ENCODE measurements around the gene PTGR2.
"Not testable (repeated sequence)": the region's sequence is repeated elsewhere in the genome, so short reads cannot be mapped to it uniquely, and the experiment has no call there.

The PTGR2 gene
- total RNA-seq: 0.48 to 0.84 reads per million in 2 donors

GRCh38 chr14:73851567-73852382, at the start of gene PTGR2:
TSS of gene PTGR2 (plus strand) at chr14:73851831. CDS start at chr14:73858863, 7,032 bp downstream.
- DNase-seq: peak; percentile 87

GRCh38 chr14:73802431-73803188, 49.0 kb upstream of the PTGR2 start:
- DNase-seq: no peak

- DNase-seq: no peak
Observed at GRCh38 chr14:73804636-73805035, 47.0 kb upstream of the PTGR2 start.

GRCh38 chr14:73807457-73807856, 44.2 kb upstream of the PTGR2 start:
- no peak for DNase-seq

- no peak for DNase-seq
Observed at GRCh38 chr14:73809391-73809790, 42.2 kb upstream of the PTGR2 start.

GRCh38 chr14:73810478-73811163, 41.0 kb upstream of the PTGR2 start:
- DNase-seq: no peak

GRCh38 chr14:73811164-73811503, 40.5 kb upstream of the PTGR2 start:
- DNase-seq: no peak

GRCh38 chr14:73814153-73814552, 37.5 kb upstream of the PTGR2 start:
- DNase-seq: no peak

GRCh38 chr14:73815849-73816248, 35.8 kb upstream of the PTGR2 start:
- no peak for DNase-seq

GRCh38 chr14:73816393-73816816, 35.2 kb upstream of the PTGR2 start:
- no peak for DNase-seq

GRCh38 chr14:73817020-73817655, 34.5 kb upstream of the PTGR2 start:
- no peak for DNase-seq

- no peak for DNase-seq
Observed at GRCh38 chr14:73818821-73819220, 32.8 kb upstream of the PTGR2 start.

GRCh38 chr14:73820631-73821030, 31.0 kb upstream of the PTGR2 start:
- no peak for DNase-seq

GRCh38 chr14:73823339-73823885, 28.2 kb upstream of the PTGR2 start:
- DNase-seq: no peak

- DNase-seq: no peak
Observed at GRCh38 chr14:73824127-73824526, 27.5 kb upstream of the PTGR2 start.

GRCh38 chr14:73824536-73824935, 27.1 kb upstream of the PTGR2 start:
- DNase-seq: no peak

GRCh38 chr14:73825551-73826188, 26.0 kb upstream of the PTGR2 start:
- DNase-seq: peak; percentile 69

- DNase-seq: not testable (repeated sequence)
Observed at GRCh38 chr14:73827190-73827589, 24.4 kb upstream of the PTGR2 start.

GRCh38 chr14:73829071-73829470, 22.6 kb upstream of the PTGR2 start:
- no peak for DNase-seq

- DNase-seq: no peak
Observed at GRCh38 chr14:73829526-73830431, 21.9 kb upstream of the PTGR2 start.

GRCh38 chr14:73833034-73833433, 18.6 kb upstream of the PTGR2 start:
- no peak for DNase-seq

Data from T-helper 9 cell (primary cell).